GM18858 (cell line): ENCODE measurements around the gene RRM1.
"Not testable (repeated sequence)": the region's sequence is repeated elsewhere in the genome, so short reads cannot be mapped to it uniquely, and the experiment has no call there.

Source experiments
- ATAC-seq: cut with Tn5 transposase; IDR thresholded peaks from one replicate; pipeline ENCODE4 v1.9.1; 2021; ENCODE audit not compliant: unreplicated experiment

Gene RRM1

GRCh38 chr11:4076774-4077173 is 17.8 kb upstream of the RRM1 start:
- no peak for ATAC-seq

GRCh38 chr11:4083198-4083597 is 11.4 kb upstream of the RRM1 start:
- no peak for ATAC-seq

GRCh38 chr11:4084406-4085125 is 10.0 kb upstream of the RRM1 start:
- no peak for ATAC-seq

- ATAC-seq = no peak
These were observed 9.0 kb upstream of the RRM1 start for GRCh38 chr11:4085575-4085974.

- no peak for ATAC-seq
These were observed 7.8 kb upstream of the RRM1 start for GRCh38 chr11:4086575-4087353.

GRCh38 chr11:4087551-4087950 is 7.0 kb upstream of the RRM1 start:
- ATAC-seq = no peak

- ATAC-seq = no peak
These were observed 4.3 kb upstream of the RRM1 start for GRCh38 chr11:4090258-4090657.

- ATAC-seq = no peak
These were observed 2.6 kb upstream of the RRM1 start for GRCh38 chr11:4092026-4092425.

GRCh38 chr11:4093519-4094347 is 866 bp upstream of the RRM1 start:
- no peak for ATAC-seq

GRCh38 chr11:4095509-4096230 is 1.1 kb downstream of the RRM1 start:
- no peak for ATAC-seq

GRCh38 chr11:4098026-4098621 is 3.5 kb downstream of the RRM1 start:
- ATAC-seq = no peak

GRCh38 chr11:4102711-4103110 is 8.1 kb downstream of the RRM1 start:
- ATAC-seq = no peak

GRCh38 chr11:4103269-4103668 is 8.7 kb downstream of the RRM1 start:
- ATAC-seq = no peak

- ATAC-seq = no peak
These were observed 11.3 kb downstream of the RRM1 start for GRCh38 chr11:4105916-4106315.

GRCh38 chr11:4111834-4112233 is 17.2 kb downstream of the RRM1 start:
- no peak for ATAC-seq

GRCh38 chr11:4115128-4115527 is 20.5 kb downstream of the RRM1 start:
- ATAC-seq = no peak

GRCh38 chr11:4118107-4118506 is 23.5 kb downstream of the RRM1 start:
- ATAC-seq = no peak

GRCh38 chr11:4123218-4123617 is 28.6 kb downstream of the RRM1 start:
- ATAC-seq = no peak

- ATAC-seq = no peak
These were observed 30.5 kb downstream of the RRM1 start for GRCh38 chr11:4125141-4125540.

GRCh38 chr11:4127357-4127756 is 32.8 kb downstream of the RRM1 start:
- ATAC-seq = no peak

GRCh38 chr11:4130219-4130618 is 35.6 kb downstream of the RRM1 start:
- ATAC-seq = not testable (repeated sequence)
